SHP77 treated with DMSO at 0.1 percent for 48 hours (cell line): Measurements from ENCODE around the gene KLK1.

Source experiments
- DNase-seq: peaks from one replicate; lab custom pipeline; 2025; lab: John Stamatoyannopoulos, UW

Gene KLK1

DNA sequence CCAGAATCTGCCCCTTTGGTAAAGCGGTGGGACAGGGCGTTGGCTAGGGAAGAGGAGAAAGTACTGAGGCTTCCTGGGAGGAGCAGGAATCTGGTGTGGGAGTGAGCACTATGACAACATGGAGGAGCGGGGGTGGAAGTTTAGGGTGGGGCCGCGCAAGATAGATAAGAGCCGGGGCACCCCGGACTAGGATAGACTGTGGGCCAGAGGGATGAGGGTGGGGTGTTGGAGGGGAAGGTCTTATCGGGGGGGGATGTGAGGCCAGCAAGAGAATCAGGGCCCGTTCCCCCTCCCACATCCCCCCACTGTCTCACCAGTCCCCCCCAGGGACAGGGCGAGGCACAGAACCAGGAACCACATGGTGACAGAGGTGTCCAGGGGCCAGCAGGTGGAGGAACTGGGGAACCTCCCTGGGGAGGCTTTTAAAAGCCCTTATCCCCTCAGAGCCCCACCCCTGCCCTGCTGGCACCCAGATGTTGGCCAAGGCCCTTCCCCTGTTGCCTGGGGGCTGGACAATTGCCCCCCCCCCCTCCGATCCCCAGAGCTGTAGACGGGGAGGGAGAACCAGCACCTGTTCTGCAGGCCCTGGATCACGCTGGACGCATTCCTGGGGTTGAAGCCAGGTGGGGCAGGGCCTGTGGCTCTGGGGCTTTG lies at the start of gene KLK1:
Gene KLK1, minus strand, starts transcription at position 399 of the 654 bp plus-strand sequence. Its CDS starts 39 bp downstream, at position 360.
- no peak for DNase-seq

DNA sequence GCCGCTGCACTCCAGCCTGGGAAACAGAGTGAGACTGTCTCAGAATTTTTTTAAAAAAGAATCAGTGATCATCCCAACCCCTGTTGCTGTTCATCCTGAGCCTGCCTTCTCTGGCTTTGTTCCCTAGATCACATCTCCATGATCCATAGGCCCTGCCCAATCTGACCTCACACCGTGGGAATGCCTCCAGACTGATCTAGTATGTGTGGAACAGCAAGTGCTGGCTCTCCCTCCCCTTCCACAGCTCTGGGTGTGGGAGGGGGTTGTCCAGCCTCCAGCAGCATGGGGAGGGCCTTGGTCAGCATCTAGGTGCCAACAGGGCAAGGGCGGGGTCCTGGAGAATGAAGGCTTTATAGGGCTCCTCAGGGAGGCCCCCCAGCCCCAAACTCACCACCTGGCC lies 49.5 kb upstream of the KLK1 start, which contains the start of gene KLK2:
Gene KLK2, plus strand, starts transcription at position 384 of the 400 bp plus-strand sequence. CDS start 35 bp downstream, outside the sequence.
- no peak for DNase-seq

DNA sequence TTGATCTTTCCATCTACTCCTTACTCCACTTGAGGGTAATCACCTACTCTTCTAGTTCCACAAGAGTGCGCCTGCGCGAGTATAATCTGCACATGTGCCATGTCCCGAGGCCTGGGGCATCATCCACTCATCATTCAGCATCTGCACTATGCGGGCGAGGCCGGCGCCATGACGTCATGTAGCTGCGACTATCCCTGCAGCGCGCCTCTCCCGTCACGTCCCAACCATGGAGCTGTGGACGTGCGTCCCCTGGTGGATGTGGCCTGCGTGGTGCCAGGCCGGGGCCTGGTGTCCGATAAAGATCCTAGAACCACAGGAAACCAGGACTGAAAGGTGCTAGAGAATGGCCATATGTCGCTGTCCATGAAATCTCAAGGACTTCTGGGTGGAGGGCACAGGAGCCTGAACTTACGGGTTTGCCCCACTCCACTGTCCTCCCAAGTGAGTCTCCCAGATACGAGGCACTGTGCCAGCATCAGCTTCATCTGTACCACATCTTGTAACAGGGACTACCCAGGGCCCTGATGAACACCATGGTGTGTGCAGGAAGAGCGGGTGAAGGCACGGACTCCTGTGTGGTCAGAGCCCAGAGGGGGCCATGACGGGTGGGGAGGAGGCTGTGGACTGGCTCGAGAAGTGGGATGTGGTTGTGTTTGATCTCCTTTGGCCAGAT lies 47.0 kb upstream of the KLK1 start:
- peak; percentile 51 for DNase-seq

DNA sequence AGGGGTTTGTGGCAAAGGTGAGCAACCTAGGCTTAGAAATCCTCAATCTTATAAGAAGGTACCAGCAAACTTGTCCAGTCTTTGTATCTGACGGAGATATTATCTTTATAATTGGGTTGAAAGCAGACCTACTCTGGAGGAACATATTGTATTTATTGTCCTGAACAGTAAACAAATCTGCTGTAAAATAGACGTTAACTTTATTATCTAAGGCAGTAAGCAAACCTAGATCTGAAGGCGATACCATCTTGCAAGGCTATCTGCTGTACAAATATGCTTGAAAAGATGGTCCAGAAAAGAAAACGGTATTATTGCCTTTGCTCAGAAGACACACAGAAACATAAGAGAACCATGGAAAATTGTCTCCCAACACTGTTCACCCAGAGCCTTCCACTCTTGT lies 45.9 kb upstream of the KLK1 start:
- no peak for DNase-seq

DNA sequence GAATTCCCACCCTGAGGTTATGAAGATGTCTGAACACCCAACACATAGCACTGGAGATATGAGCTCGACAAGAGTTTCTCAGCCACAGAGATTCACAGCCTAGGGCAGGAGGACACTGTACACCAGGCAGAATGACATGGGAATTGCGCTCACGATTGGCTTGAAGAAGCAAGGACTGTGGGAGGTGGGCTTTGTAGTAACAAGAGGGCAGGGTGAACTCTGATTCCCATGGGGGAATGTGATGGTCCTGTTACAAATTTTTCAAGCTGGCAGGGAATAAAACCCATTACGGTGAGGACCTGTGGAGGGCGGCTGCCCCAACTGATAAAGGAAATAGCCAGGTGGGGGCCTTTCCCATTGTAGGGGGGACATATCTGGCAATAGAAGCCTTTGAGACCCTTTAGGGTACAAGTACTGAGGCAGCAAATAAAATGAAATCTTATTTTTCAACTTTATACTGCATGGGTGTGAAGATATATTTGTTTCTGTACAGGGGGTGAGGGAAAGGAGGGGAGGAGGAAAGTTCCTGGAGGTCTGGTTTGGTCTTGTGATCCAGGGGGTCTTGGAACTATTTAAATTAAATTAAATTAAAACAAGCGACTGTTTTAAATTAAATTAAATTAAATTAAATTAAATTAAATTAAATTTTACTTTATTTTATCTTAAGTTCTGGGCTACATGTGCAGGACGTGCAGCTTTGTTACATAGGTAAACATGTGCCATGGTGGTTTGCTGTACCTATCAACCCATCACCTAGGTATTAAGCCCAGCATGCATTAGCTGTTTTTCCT lies 38.1 kb upstream of the KLK1 start:
- DNase-seq = no peak

DNA sequence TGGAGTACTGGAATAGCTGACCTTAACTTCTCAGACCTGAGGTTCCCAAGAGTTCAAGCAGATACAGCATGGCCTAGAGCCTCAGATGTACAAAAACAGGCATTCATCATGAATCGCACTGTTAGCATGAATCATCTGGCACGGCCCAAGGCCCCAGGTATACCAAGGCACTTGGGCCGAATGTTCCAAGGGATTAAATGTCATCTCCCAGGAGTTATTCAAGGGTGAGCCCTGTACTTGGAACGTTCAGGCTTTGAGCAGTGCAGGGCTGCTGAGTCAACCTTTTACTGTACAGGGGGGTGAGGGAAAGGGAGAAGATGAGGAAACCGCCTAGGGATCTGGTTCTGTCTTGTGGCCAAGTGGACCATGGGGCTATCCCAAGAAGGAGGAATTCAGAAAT lies 37.4 kb upstream of the KLK1 start:
- no peak for DNase-seq

DNA sequence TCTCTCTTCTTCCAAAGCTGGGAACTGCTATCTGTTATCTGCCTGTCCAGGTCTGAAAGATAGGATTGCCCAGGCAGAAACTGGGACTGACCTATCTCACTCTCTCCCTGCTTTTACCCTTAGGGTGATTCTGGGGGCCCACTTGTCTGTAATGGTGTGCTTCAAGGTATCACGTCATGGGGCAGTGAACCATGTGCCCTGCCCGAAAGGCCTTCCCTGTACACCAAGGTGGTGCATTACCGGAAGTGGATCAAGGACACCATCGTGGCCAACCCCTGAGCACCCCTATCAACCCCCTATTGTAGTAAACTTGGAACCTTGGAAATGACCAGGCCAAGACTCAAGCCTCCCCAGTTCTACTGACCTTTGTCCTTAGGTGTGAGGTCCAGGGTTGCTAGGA lies 36.3 kb upstream of the KLK1 start:
- no peak for DNase-seq

DNA sequence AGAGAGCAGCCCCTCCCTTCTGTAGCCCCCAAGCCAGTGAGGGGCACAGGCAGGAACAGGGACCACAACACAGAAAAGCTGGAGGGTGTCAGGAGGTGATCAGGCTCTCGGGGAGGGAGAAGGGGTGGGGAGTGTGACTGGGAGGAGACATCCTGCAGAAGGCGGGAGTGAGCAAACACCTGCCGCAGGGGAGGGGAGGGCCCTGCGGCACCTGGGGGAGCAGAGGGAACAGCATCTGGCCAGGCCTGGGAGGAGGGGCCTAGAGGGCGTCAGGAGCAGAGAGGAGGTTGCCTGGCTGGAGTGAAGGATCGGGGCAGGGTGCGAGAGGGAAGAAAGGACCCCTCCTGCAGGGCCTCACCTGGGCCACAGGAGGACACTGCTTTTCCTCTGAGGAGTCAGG lies 35.3 kb upstream of the KLK1 start:
- peak; percentile 47 for DNase-seq

DNA sequence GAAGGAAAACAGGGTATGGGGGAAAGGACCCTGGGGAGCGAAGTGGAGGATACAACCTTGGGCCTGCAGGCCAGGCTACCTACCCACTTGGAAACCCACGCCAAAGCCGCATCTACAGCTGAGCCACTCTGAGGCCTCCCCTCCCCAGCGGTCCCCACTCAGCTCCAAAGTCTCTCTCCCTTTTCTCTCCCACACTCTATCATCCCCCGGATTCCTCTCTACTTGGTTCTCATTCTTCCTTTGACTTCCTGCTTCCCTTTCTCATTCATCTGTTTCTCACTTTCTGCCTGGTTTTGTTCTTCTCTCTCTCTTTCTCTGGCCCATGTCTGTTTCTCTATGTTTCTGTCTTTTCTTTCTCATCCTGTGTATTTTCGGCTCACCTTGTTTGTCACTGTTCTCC lies 33.8 kb upstream of the KLK1 start:
- DNase-seq = no peak

DNA sequence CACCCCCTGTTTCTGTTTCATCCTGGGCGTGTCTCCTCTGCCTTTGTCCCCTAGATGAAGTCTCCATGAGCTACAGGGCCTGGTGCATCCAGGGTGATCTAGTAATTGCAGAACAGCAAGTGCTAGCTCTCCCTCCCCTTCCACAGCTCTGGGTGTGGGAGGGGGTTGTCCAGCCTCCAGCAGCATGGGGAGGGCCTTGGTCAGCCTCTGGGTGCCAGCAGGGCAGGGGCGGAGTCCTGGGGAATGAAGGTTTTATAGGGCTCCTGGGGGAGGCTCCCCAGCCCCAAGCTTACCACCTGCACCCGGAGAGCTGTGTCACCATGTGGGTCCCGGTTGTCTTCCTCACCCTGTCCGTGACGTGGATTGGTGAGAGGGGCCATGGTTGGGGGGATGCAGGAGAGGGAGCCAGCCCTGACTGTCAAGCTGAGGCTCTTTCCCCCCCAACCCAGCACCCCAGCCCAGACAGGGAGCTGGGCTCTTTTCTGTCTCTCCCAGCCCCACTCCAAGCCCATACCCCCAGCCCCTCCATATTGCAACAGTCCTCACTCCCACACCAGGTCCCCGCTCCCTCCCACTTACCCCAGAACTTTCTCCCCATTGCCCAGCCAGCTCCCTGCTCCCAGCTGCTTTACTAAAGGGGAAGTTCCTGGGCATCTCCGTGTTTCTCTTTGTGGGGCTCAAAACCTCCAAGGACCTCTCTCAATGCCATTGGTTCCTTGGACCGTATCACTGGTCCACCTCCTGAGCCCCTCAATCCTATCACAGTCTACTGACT lies 31.2 kb upstream of the KLK1 start, which contains the start of gene KLK3:
Gene KLK3, plus strand, starts transcription at position 280 of the 775 bp plus-strand sequence. Its CDS starts 41 bp downstream, at position 321.
- DNase-seq = no peak

DNA sequence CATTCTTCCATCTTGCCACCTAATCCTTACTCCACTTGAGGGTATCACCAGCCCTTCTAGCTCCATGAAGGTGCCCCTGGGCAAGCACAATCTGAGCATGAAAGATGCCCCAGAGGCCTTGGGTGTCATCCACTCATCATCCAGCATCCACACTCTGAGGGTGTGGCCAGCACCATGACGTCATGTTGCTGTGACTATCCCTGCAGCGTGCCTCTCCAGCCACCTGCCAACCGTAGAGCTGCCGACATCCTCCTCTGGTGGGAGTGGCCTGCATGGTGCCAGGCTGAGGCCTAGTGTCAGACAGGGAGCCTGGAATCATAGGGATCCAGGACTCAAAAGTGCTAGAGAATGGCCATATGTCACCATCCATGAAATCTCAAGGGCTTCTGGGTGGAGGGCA lies 28.0 kb upstream of the KLK1 start:
- DNase-seq = peak; percentile 52

DNA sequence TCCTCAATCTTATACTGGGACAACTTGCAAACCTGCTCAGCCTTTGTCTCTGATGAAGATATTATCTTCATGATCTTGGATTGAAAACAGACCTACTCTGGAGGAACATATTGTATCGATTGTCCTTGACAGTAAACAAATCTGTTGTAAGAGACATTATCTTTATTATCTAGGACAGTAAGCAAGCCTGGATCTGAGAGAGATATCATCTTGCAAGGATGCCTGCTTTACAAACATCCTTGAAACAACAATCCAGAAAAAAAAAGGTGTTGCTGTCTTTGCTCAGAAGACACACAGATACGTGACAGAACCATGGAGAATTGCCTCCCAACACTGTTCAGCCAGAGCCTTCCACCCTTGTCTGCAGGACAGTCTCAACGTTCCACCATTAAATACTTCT lies 27.2 kb upstream of the KLK1 start:
- DNase-seq = no peak

DNA sequence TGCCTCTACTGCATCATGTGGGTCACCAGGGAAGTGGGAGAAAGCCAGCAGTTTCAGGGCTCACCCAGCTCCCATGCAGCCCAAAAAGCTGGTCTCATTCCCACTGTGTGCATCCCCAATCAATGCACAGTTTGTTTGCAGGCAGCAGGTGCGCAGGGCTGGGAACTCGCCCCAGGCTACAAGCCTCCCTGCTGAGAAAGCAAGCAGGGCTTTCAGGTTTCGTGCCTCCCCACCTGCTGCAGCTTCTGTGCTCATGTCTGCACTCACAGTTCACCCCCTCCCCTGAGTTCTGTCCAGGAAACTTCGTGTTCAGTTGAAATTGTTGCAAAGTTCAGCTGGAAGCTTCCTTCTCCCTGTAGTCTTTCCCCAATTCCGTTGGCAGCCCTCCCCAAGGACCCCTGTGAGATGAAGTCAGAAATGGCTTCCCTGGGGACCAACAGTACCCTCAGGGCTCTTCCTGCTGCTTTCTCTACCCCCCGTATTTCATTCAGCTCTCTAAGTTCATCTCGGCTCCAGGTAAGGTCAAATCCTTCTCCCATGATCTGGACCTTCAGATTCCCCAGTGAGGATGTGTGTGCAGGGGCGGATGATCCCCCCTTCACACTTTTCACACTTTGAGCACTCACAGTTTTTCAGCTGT lies 20.8 kb upstream of the KLK1 start:
- DNase-seq = no peak

DNA sequence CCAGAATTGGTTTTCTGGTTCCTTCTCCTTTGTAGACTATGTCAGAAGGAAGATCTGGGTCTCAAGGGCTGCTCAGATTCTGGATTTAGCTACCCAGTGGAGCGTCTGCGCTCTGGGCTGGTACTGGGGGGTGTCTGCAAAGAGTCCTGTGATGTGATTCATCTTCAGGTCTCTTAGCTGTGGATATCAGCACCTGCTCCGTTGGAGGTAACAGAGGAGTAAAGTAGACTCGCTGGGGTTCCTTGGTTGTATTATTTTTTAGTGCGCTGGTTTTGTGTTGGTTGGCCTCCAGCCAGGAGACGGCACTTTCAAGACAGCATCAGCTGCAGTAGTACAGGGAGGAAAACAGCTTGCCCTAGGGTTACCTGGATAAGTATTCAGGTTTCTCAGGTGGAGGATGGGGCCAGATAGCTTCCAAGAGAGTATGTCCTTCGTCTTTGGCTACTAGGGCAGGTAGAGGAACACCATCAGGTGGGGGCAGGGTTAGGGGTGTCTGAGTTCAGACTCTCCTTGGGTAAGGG lies 20.2 kb upstream of the KLK1 start:
- no peak for DNase-seq

DNA sequence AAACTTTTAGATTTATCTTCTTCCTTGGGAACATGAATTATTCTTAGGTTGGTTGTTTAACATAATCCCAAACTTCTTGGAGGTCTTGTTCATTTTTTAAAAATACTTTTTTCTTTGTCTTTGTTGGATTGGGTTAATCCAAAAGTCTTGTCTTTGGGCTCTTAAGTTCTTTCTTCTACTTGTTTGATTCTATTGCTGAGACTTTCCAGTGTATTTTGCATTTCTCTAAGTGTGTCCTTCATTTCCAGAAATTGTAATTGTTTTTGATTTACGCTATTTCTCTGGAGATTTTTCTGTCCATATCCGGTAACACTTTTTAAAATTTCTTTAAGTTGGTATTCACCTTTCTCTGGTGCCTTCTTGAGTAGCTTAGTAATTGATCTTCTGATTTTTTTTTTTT lies 19.6 kb upstream of the KLK1 start:
- DNase-seq = no peak

DNA sequence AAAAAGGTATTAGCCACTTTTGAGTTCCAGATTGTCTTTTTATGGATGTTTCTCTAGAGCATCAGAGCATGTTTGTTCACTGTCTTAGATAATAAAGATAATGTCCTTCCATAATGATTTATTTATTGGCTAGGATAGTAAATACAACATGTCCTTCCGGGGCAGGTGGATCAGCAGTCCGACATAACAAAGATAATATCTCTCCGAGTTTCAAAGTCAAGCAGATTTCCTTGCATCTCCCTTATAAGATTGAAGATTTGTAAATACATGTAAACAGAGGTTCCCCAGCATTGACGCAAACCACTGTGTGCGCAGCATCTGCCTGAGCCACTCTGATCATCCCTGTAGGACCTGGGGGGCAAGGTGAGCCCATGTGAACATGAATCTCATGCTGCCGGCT lies 18.5 kb upstream of the KLK1 start:
- no peak for DNase-seq

DNA sequence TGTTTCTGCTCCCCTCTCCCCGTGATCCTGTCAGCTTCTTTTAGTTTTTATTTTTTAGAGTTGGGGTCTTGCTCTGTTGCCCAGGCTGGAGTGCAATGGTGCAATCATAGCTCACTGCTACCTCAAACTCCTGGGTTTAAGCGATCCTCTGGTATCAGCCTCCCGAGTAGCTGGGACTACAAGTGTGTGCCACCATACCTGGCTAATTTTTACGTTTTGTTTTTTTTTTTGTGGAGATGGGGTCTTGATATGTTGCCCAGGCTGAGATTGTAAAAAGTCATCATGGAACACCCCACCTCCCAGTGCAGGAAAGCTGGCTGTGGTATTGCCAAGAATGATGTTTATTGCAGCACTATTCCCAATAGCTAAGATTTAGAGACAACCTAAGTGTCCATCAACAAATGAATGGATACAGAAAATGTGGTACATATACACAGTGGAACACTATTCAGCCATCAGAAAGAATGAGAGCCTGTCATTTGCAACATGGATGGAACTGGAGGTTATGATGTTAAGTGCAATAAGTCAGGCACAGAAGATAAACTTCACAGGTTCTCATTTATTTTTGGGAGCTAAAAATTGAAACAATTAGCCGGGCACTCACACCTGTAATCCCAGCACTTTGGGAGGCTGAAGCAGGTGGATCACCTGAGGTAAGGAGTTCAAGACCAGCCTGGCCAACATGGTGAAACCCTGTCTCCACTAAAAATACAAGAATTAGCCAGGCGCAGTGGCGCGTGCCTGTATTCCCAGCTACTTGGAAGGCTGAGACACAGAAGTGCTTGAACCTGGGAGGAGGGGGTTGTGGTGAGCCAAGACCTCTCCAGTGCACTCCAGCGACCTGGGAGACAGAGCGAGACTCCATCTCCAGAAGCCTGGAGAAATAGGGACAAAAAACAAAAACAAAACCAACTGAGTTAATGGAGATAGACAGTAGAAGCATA lies 16.4 kb upstream of the KLK1 start:
- DNase-seq = no peak

DNA sequence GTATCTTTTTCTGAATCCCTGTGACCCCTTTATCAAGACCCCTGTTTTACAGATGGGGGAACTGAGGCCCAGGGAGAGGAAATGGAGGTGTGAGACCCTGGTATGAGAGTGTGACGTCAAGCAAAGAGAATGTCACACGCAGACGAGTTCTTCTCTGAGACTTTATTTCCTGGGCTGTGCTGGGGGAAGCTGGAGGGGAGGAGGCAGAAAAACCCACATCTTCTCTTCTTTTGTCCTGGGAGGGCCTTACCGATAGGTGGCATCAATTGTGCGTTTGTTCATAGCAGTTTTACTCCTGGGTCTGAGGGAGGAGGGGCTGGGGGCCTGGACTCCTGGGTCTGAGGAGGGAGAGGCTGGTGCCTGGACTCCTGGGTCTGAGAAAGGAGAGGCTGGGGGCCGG lies 14.7 kb upstream of the KLK1 start:
- no peak for DNase-seq

DNA sequence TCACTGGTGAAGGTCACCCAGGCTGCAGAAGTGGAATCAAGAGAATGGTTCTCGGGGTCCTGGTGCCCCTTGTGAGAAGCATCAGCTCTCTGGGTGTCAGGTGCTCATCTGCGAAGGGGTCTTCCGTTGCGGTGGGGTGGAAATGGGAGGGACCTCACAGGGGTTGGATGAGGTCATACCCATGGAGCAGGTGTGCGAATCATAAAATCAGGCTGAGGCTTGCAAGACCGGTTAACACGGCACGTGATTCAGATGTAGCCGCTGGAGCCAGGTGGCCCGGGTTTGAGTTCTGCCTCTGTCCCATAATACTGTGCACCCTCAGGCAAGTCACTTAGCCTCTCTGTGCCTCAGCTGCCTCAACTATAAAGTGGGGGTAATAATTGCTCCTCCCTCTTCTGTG lies 13.7 kb upstream of the KLK1 start:
- peak; percentile 67 for DNase-seq

DNA sequence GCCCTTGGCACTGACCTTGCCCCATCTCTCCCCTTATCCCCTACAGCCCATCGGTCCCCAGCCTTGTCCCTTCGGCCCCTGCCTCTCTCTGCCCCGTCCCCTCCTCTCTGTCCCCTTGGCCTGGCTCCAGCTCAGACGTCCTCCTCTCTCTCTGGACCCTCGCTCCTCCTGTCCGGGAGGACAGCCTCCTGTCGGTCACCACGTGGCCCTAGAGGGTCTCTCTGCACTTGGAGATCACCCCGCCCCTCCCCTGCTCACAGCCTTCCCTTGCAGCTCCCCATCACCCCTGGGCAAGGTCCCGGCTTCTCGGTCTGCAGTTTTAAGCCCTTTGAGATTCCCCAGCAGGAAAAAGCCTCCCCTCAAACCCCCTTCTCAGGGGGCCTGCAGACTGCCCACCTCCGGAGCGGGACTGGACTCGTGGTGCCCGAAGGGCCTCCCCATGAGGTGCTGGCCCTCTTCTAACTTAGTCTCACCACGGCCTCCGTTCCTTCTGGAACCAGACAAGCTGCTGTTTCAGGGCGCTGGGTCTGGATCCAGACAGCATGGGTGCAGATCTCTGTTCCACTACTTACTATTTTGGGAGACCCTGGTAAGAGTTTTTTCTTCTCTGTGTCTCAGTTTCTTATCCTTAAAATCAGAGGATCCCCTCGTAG lies 13.1 kb upstream of the KLK1 start:
- DNase-seq = peak; percentile 60
